Lower lobe of right lung (tissue), 2 donors: ENCODE measurements around the gene MS4A10. TPM values are rescaled to one million over a fixed set of nuclear protein-coding genes. Genes with fewer than 3 reads are reported as not detected.

Source experiments
- ATAC-seq, 2 donors: fragments of 200-7000 bp; cut with Tn5 transposase; one replicate each; pipeline ENCODE4 v1.9.1; 2020 to 2022; ENCODE audit warnings: mild to moderate bottlenecking in 2 of 2, moderate library complexity in 2 of 2
- DNase-seq: peaks from one replicate; pipeline ENCODE4 v3.0.0-alpha.2; 2020
- H3K27ac ChIP-seq: fragments of 200-600 bp; one replicate; pipeline ENCODE4 v1.8.0; 2022
- H3K27me3 ChIP-seq: fragments of 200-600 bp; one replicate; pipeline ENCODE4 v1.8.0; 2022; ENCODE audit warnings: low read depth
- H3K36me3 ChIP-seq: fragments of 200-600 bp; one replicate; pipeline ENCODE4 v1.8.0; 2022; ENCODE audit warnings: mild to moderate bottlenecking
- H3K4me1 ChIP-seq: fragments of 200-600 bp; one replicate; pipeline ENCODE4 v1.8.0; 2022
- H3K4me3 ChIP-seq: fragments of 200-600 bp; one replicate; pipeline ENCODE4 v1.8.0; 2022; ENCODE audit warnings: mild to moderate bottlenecking
- H3K9me3 ChIP-seq: fragments of 200-600 bp; one replicate; pipeline ENCODE4 v1.8.0; 2022
- CTCF ChIP-seq: fragments of 200-600 bp; IDR thresholded peaks from one replicate; pipeline ENCODE4 v1.8.0; 2022; ENCODE audit warnings: antibody characterized with exemption, mild to moderate bottlenecking
- intact Hi-C: fragments of 100-400 bp; cut with DNase I; formaldehyde crosslinking; loops from one replicate; pipeline ENCODE4 v1.11.0; 2022
- total RNA-seq: library from RNA; stranded (reverse); fragmentation: NEBNext Ultra II Directional; extraction: Animal tissue kit (Norgen Biotek cat#: 25700); gene quantifications from one replicate; pipeline ENCODE4 v1.2.1, GENCODE V29; 2021
- donor health status: DM: no; HTN: yes; CAD: no; lungs with severe emphysema.

The MS4A10 gene
- total RNA-seq, 1 donor from 2014 or later = not detected

GRCh38 chr11:60747359-60747873 lies 37.7 kb upstream of the MS4A10 start:
- H3K27me3 ChIP-seq = peaks cover 9% of the 10 kb centered on the region
- intact Hi-C loops = no loop called here
- no peak for ATAC-seq
- H3K36me3 ChIP-seq = no peaks in the 10 kb centered on the region
- H3K4me1 ChIP-seq = no peaks in the 10 kb centered on the region
- H3K9me3 ChIP-seq = no peaks in the 10 kb centered on the region
- DNase-seq = no peak
- no peak overlapping the region for H3K27ac ChIP-seq
- no peak for TF ChIP-seq CTCF
- H3K4me3 ChIP-seq = no peak overlapping the region

- Histone ChIP-seq H3K36me3 (no peaks in the 10 kb centered on the region), H3K9me3 (no peaks in the 10 kb centered on the region), H3K4me1 (no peaks in the 10 kb centered on the region), H3K27ac (no peak overlapping the region), H3K27me3 (peaks cover 11% of the 10 kb centered on the region), H3K4me3 (no peak overlapping the region)
- intact Hi-C loops = no loop called here
- DNase-seq (no peak), ATAC-seq (no peak)
- no peak for TF ChIP-seq CTCF
Observed at GRCh38 chr11:60748225-60748624, 36.9 kb upstream of the MS4A10 start.

- no peak for TF ChIP-seq CTCF
- DNase-seq = no peak
Observed at GRCh38 chr11:60748821-60749220, 36.3 kb upstream of the MS4A10 start.

GRCh38 chr11:60750911-60751310 lies 34.2 kb upstream of the MS4A10 start:
- ATAC-seq (no peak), DNase-seq (no peak)
- no peak for TF ChIP-seq CTCF
- no peaks in the 10 kb centered on the region for H3K36me3 ChIP-seq
- no peak overlapping the region for H3K27ac ChIP-seq
- H3K27me3 ChIP-seq = peaks cover 18% of the 10 kb centered on the region
- H3K9me3 ChIP-seq = no peaks in the 10 kb centered on the region
- intact Hi-C loops = no loop called here
- H3K4me1 ChIP-seq = no peaks in the 10 kb centered on the region
- H3K4me3 ChIP-seq = no peak overlapping the region

More at GRCh38 chr11:60748821-60749220, 36.3 kb upstream of the MS4A10 start:
- ATAC-seq = no peak
- intact Hi-C loops = no loop called here
- peaks cover 17% of the 10 kb centered on the region for H3K27me3 ChIP-seq
- no peaks in the 10 kb centered on the region for H3K9me3 ChIP-seq
- no peak overlapping the region for H3K27ac ChIP-seq
- no peak overlapping the region for H3K4me3 ChIP-seq
- no peaks in the 10 kb centered on the region for H3K36me3 ChIP-seq
- no peaks in the 10 kb centered on the region for H3K4me1 ChIP-seq

- Histone ChIP-seq H3K4me3 (no peak overlapping the region), H3K4me1 (no peaks in the 10 kb centered on the region), H3K36me3 (no peaks in the 10 kb centered on the region), H3K27me3 (peaks cover 23% of the 10 kb centered on the region), H3K27ac (no peak overlapping the region), H3K9me3 (no peaks in the 10 kb centered on the region)
- intact Hi-C loops = no loop called here
- no peak for TF ChIP-seq CTCF
- DNase-seq = no peak
- no peak for ATAC-seq
Observed at GRCh38 chr11:60753309-60753708, 31.8 kb upstream of the MS4A10 start.

GRCh38 chr11:60754887-60755286 lies 30.2 kb upstream of the MS4A10 start:
- intact Hi-C loops = no loop called here
- DNase-seq = no peak
- Histone ChIP-seq H3K4me1 (peaks cover 3% of the 10 kb centered on the region), H3K27me3 (peaks cover 23% of the 10 kb centered on the region), H3K27ac (no peak overlapping the region), H3K4me3 (no peak overlapping the region), H3K36me3 (no peaks in the 10 kb centered on the region), H3K9me3 (no peaks in the 10 kb centered on the region)
- no peak for TF ChIP-seq CTCF
- ATAC-seq = no peak
